GM19372 (cell line): ENCODE data around the gene MZF1.
A peak's percentile ranks its signal among the peaks of the same experiment; 100 is the strongest.

Source experiments
- ATAC-seq: cut with Tn5 transposase; IDR thresholded peaks from one replicate; pipeline ENCODE4 v1.9.1; 2021; ENCODE audit warnings: mild to moderate bottlenecking, low read depth, moderate library complexity; ENCODE audit not compliant: unreplicated experiment

Gene MZF1

GRCh38 chr19:58556622-58557220 is 16.4 kb downstream of the MZF1 start:
- no peak for ATAC-seq

DNA sequence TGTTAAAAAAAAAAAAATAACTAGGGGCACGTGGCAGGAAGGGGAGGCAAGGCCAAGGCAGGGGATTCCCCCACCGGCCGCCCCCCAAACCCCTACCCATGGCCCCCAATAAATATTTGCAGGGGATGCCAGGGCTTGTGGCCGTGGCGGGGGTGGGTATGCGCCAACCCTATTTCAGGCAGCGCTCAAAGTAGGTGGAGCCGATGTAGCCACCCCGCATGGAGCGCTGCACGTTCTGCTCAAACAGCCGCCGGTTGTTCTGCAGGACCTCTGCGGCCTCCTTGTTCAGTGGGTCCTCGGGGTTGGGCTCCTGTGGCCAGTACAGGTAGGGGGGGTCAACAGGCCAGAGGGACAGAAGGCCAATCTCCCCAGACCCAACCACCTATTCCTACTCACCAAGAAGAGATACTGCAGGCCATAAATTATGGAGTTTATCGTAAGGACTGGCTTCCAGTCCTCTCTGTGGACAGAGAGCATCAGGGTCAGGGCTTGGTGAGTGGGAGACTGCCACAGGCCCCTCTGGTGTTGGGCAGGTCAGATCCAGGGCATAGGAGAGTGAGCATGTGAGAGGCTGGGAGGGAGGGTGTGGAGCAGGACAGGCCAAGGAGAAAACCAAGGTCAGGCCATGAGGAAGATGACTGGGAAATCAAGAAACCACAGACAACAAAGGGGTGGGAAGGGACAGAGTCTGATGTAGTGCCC is 17.1 kb downstream of the MZF1 start:
- no peak for ATAC-seq

GRCh38 chr19:58555369-58555885 is 17.7 kb downstream of the MZF1 start:
- ATAC-seq = no peak

DNA sequence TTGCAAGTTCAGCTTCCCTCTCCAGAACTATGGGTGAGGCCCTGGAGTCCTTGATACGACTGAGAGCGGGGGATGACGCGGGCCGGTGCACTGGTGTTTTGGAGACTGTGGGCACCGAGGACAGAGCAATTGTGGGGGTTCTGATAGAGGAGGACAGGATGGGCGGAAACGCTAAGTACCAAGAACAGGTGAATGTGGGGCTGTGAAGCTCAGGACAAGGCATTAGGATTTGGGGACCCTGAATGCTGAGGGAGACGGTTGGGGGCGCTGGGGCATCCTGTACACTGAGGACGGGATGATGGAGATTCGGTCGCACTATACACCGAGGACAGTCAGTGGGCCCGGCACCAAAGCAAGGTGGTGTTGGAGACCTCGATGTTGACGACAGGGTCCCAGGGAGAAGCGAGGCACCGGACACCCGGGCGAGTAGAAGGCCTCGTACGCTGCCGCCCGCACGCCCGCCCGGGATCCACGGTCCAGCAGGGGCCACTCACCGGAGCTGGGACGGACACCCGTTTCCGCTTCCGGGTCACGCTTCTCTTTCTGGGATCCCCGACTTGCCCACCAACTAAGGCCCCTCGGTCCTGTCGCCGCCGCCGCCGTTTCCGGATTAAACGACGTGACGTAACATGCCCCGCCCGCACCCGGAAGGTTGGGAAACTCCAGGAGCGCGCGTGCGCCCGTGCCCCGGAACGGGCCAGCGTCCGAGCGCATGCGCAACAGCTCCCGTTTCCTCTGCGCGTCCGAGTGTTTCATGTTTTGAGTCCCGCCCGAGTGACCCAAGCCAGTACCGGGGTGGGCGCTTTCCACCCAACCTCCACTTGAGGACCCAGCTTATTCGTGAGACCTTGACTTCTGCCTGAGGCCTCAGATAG is 18.4 kb downstream of the MZF1 start, which contains the start of gene CHMP2A:
TSS of gene CHMP2A (minus strand) at position 612 of the 875 bp plus-strand sequence. CDS start 893 bp downstream, outside the sequence.
- ATAC-seq = peak; percentile 40

- no peak for ATAC-seq
Observed at GRCh38 chr19:58553799-58554493, 19.2 kb downstream of the MZF1 start.

- ATAC-seq = no peak
Observed at GRCh38 chr19:58552655-58553054, 20.5 kb downstream of the MZF1 start.

DNA sequence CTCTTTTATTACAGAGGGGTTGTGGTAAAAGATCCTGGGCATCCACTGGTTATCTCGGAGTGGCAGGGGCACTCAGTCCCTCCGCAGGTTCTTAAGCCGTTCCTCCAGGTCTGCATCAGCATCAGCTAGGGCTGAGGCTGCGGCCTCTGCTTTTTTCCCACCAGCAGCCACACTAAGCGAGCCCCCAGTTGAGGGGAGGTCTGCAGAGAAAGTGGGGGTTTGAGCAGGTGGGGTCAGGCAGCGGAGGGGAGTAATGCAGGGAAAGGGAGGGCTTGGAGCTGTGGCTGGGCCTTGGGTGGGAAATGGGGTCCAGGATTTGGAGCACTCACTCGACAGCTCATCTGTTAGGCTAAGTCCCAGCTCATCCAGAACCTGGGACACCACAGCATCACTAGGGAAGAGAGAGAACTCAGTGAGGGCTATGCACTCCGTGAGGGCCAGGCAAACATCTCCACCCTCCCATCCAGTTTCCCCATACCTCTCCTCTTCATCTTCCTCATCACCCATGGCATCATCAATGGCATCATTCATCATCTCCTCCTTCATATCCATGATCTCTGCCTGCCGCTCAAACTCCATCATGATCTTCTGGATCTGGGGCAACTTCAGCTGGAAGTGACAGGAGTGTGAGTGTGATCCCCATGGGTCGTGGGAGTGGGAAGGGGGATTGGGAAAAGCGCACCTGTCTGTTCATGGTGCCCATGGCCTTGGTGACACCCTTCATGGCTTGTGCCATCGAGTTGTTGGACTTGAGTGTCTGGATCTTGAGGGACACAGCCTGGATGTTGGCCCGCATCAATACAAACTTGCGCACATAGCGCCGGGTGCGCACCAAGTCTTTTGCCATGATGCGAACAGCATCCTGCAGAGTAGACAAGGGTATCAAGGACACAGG is 21.3 kb downstream of the MZF1 start:
- no peak for ATAC-seq

- no peak for ATAC-seq
Observed at GRCh38 chr19:58551123-58551497, 22.0 kb downstream of the MZF1 start.

DNA sequence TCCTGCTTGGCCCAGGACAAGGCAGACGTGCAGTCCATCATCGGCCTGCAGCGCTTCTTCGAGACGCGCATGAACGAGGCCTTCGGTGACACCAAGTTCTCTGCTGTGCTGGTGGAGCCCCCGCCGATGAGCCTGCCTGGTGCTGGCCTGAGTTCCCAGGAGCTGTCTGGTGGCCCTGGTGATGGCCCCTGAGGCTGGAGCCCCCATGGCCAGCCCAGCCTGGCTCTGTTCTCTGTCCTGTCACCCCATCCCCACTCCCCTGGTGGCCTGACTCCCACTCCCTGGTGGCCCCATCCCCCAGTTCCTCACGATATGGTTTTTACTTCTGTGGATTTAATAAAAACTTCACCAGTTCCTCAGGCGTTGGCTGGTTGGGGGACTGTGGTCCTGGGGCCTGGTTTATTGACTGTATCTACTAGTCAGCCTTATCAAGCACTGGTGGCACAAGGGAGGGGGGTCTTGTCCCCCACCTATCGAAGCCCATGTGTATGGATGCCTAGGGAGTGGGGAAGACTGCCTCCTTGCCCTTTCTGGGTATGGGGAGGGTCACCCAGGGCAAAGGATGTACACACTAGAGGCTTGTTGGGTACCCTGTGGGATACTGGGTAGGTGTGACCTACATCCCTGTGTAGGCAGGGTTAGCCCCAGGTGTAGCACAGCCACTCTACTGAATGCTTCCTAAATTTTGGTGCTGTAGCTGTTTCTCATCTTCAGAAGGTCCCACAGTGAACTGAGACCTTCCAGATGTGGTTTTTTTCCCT is 22.6 kb downstream of the MZF1 start:
- ATAC-seq = no peak

- no peak for ATAC-seq
Observed at GRCh38 chr19:58549664-58550361, 23.3 kb downstream of the MZF1 start.

DNA sequence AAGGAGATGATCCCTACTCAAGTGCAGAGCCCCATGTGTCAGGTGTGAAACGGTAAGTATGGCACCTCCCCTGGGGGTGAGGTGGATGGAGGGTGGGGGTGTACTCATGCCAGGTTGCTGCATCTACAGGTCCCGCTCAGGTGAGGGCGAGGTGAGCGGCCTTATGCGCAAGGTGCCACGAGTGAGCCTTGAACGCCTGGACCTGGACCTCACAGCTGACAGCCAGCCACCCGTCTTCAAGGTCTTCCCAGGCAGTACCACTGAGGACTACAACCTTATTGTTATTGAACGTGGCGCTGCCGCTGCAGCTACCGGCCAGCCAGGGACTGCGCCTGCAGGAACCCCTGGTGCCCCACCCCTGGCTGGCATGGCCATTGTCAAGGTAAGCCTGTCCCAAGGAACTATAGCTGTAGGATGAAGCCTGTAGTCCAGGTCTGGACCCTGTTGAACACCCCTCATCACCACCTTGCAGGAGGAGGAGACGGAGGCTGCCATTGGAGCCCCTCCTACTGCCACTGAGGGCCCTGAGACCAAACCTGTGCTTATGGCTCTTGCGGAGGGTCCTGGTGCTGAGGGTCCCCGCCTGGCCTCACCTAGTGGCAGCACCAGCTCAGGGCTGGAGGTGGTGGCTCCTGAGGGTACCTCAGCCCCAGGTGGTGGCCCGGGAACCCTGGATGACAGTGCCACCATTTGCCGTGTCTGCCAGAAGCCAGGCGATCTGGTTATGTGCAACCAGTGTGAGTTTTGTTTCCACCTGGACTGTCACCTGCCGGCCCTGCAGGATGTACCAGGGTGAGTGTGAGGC is 24.1 kb downstream of the MZF1 start:
- ATAC-seq = no peak

GRCh38 chr19:58547323-58548312 is 25.5 kb downstream of the MZF1 start:
- ATAC-seq = no peak

DNA sequence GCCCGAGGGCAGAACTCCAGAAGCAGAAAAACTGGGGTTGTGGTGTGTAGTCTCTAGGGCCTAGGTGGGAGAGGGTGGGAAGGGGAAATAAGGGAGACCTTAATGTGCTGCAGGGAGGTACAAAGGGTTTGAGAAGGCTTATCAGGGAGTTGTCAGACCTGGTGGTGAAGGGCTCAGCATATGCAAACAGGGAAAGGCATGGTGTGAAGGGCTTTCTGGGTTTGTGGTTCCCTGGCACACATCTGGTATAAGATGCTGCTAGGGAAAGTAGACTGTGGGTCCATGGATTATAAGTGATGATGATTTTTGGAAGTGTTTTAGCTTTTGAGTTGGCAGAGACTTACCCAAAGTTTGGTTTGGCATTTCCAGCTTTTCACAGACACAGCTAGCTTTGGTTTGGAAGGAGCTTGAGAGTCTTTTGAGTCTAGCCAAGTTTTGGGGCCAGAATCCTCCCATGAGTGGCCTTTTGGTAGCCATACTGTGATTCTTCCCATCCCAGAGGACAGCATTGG is 27.1 kb downstream of the MZF1 start:
- ATAC-seq = no peak

DNA sequence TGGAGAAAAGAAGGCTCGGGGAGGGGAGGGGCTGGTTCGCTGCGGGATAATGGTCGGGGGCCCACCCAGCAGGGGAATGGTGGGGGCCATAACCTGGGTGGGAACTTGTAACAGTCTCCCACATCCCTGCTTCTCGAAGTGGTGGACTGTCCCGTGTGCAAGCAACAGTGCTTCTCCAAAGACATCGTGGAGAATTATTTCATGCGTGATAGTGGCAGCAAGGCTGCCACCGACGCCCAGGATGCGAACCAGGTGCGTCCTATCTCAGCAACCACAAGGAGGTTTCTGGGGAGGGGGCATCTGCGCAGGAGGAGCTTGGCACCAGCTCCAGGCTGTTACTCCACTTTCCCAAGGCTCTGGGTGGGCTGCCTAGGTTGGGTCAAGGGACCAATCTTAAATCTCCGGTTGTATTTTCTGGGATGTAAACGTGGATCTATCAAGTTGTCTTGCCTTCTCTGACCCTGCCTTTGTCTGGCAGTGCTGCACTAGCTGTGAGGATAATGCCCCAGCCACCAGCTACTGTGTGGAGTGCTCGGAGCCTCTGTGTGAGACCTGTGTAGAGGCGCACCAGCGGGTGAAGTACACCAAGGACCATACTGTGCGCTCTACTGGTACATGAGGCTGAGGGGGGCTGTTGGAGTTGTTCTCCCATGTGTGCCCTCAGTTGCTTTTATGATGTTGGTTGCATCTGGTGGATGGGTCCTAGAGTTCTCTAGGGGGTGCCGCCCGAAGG is 27.7 kb downstream of the MZF1 start:
- no peak for ATAC-seq

- ATAC-seq = peak; percentile 52
Observed at GRCh38 chr19:58544591-58545285, 28.4 kb downstream of the MZF1 start.
